ENCODE data around the gene NLRP2B. TPM values are rescaled to one million over a fixed set of nuclear protein-coding genes. Genes with fewer than 3 reads are reported as not detected.

The NLRP2B gene
- total RNA-seq, 2 experiments from 2014 or later = not detected

- POLR2A ChIA-PET = no interaction called here
- TF ChIP-seq CTCF (IDR thresholded peaks at IDR 0.05) = no peak
- peaks cover 5% of the 10 kb centered on the region for H3K9me3 Mint-ChIP-seq
- no peaks in the 10 kb centered on the region for H3K4me1 Mint-ChIP-seq (ENCODE audit: low read depth)
- no peaks in the 10 kb centered on the region for H3K27me3 ChIP-seq (ENCODE audit: control insufficient read depth in 1 of 2, insufficient read depth in 2 of 2, low read length in 2 of 2)
- no peak overlapping the region for H3K27ac ChIP-seq (ENCODE audit: low read depth in 1 of 2, low read length in 2 of 2)
- H3K36me3 Mint-ChIP-seq (ENCODE audit: low read depth) = no peaks in the 10 kb centered on the region
- no peaks in the 10 kb centered on the region for H3K4me1 ChIP-seq (ENCODE audit: insufficient read depth, low read length)
- H3K4me3 Mint-ChIP-seq = no peak overlapping the region
- ATAC-seq (ENCODE audit: poor library complexity) (no peak), DNase-seq (no peak)
- H3K4me3 ChIP-seq (ENCODE audit: low read length) = no peak overlapping the region
- no peaks in the 10 kb centered on the region for H3K27me3 Mint-ChIP-seq
- intact Hi-C loops (cut with DNase I, micrococcal nuclease) = no loop called here
- H3K27ac Mint-ChIP-seq = no peak overlapping the region
- H3K36me3 ChIP-seq (ENCODE audit: insufficient read depth, low read length) = no peaks in the 10 kb centered on the region
- H3K9me3 ChIP-seq (ENCODE audit: control insufficient read depth in 1 of 2, insufficient read depth in 1 of 2, low read length in 2 of 2) = peaks cover 4 to 11% of the 10 kb centered on the region in 2 experiments
- CTCF ChIA-PET = no interaction called here
Observed at GRCh38 chrX:57677132-57677858, 2.8 kb downstream of the NLRP2B start.

DNA sequence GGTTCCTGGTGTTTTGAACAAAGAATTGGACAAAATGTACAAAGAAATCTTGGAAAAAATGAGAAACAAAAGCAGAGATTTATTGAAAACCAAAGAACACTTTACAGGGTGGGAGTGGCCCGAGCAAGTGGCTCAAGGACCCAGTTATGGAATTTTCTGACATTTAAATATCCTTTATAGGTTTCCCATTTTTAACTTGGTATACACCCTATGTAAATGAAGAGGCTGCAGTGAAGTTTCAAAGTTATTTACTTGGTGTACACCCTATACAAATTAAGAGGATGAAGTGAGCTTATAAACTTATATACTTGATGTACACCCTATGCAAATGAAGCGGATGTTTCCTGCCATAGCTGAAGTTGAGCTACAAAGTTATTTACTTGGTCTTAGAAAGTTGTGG lies 4.7 kb downstream of the NLRP2B start:
- CTCF ChIA-PET = interaction anchor here (0.6 kb wide), 1 partner anchor 34 kb away, joined by 3 read pairs; no protein-coding TSS in a partner anchor
- Mint-ChIP-seq H3K4me3 (no peak overlapping the region), H3K36me3 (ENCODE audit: low read depth) (no peaks in the 10 kb centered on the region), H3K27me3 (no peaks in the 10 kb centered on the region), H3K4me1 (ENCODE audit: low read depth) (no peaks in the 10 kb centered on the region), H3K9me3 (peaks cover 5% of the 10 kb centered on the region), H3K27ac (no peak overlapping the region)
- H3K27me3 ChIP-seq (ENCODE audit: control insufficient read depth in 1 of 2, insufficient read depth in 2 of 2, low read length in 2 of 2) = no peaks in the 10 kb centered on the region
- POLR2A ChIA-PET = no interaction called here
- peaks cover 4 to 11% of the 10 kb centered on the region in 2 experiments for H3K9me3 ChIP-seq (ENCODE audit: control insufficient read depth in 1 of 2, insufficient read depth in 1 of 2, low read length in 2 of 2)
- H3K4me1 ChIP-seq (ENCODE audit: insufficient read depth, low read length) = no peaks in the 10 kb centered on the region
- no peak overlapping the region for H3K4me3 ChIP-seq (ENCODE audit: low read length)
- DNase-seq (no peak), ATAC-seq (ENCODE audit: poor library complexity) (no peak)
- TF ChIP-seq CTCF (IDR thresholded peaks at IDR 0.05) = no peak
- H3K27ac ChIP-seq (ENCODE audit: low read depth in 1 of 2, low read length in 2 of 2) = no peak overlapping the region
- intact Hi-C loops (cut with DNase I, micrococcal nuclease) = no loop called here
- H3K36me3 ChIP-seq (ENCODE audit: insufficient read depth, low read length) = no peaks in the 10 kb centered on the region

GRCh38 chrX:57674861-57675260 lies 5.2 kb downstream of the NLRP2B start:
- no peak overlapping the region for H3K27ac ChIP-seq (ENCODE audit: low read depth in 1 of 2, low read length in 2 of 2)
- Mint-ChIP-seq H3K27me3 (no peaks in the 10 kb centered on the region), H3K36me3 (ENCODE audit: low read depth) (no peaks in the 10 kb centered on the region), H3K9me3 (peaks cover 5% of the 10 kb centered on the region), H3K27ac (no peak overlapping the region), H3K4me1 (ENCODE audit: low read depth) (no peaks in the 10 kb centered on the region), H3K4me3 (no peak overlapping the region)
- H3K9me3 ChIP-seq (ENCODE audit: control insufficient read depth in 1 of 2, insufficient read depth in 1 of 2, low read length in 2 of 2) = peaks cover 4 to 11% of the 10 kb centered on the region in 2 experiments
- ChIA-PET CTCF (interaction anchor here (0.6 kb wide), 1 partner anchor 33 kb away, joined by 3 read pairs; no protein-coding TSS in a partner anchor), POLR2A (no interaction called here)
- intact Hi-C loops (cut with DNase I, micrococcal nuclease) = no loop called here
- no peak for TF ChIP-seq CTCF (IDR thresholded peaks at IDR 0.05)
- H3K36me3 ChIP-seq (ENCODE audit: insufficient read depth, low read length) = no peaks in the 10 kb centered on the region
- ATAC-seq (ENCODE audit: poor library complexity) (no peak), DNase-seq (no peak)
- no peaks in the 10 kb centered on the region for H3K4me1 ChIP-seq (ENCODE audit: insufficient read depth, low read length)
- H3K27me3 ChIP-seq (ENCODE audit: control insufficient read depth in 1 of 2, insufficient read depth in 2 of 2, low read length in 2 of 2) = no peaks in the 10 kb centered on the region
- H3K4me3 ChIP-seq (ENCODE audit: low read length) = no peak overlapping the region

Measured in CD4-positive, alpha-beta T cell (primary cell).